ENCODE data around the gene CD300LG.

GRCh38 chr17:43827596-43827995 lies 19.4 kb upstream of the CD300LG start:
- TF ChIP-seq, protein P1, sequence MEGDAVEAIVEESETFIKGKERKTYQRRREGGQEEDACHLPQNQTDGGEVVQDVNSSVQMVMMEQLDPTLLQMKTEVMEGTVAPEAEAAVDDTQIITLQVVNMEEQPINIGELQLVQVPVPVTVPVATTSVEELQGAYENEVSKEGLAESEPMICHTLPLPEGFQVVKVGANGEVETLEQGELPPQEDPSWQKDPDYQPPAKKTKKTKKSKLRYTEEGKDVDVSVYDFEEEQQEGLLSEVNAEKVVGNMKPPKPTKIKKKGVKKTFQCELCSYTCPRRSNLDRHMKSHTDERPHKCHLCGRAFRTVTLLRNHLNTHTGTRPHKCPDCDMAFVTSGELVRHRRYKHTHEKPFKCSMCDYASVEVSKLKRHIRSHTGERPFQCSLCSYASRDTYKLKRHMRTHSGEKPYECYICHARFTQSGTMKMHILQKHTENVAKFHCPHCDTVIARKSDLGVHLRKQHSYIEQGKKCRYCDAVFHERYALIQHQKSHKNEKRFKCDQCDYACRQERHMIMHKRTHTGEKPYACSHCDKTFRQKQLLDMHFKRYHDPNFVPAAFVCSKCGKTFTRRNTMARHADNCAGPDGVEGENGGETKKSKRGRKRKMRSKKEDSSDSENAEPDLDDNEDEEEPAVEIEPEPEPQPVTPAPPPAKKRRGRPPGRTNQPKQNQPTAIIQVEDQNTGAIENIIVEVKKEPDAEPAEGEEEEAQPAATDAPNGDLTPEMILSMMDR (IDR thresholded peaks at IDR 0.05; ENCODE audit: poor library complexity): no peak
- TF ChIP-seq EZH2phosphoT487 (IDR thresholded peaks at IDR 0.05; ENCODE audit: low read depth, severe bottlenecking, unreplicated experiment): no peak
- no peak for TF ChIP-seq EZH2 (IDR thresholded peaks at IDR 0.05; ENCODE audit: borderline replicate concordance)
